ENCODE results near the gene PAXX. TPM values are rescaled to one million over a fixed set of nuclear protein-coding genes. Genes with fewer than 3 reads are reported as not detected.

PAXX gene
- total RNA-seq, 1 donor from 2014 or later = 8.3 TPM

DNA sequence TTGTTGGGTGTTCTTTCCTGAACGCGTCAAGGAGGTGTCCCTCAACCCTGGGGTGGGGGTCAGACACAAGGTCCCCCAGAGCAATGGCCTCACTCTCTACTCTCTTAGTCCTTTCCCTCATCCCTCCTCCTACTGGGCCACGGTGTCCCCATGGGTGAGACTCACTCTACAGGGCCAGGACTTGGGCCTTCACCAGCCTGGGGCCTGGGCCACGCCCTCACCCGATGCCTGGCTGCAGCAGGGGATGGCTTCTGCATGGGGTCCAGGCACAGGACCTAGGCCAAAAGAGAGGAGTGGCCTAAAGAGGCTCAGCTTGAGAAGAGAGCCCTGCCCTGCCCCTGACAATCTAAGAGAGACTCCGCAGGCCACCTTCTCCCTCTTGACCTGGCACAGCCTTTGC is 34.3 kb upstream of the PAXX start:
- no peaks in the 10 kb centered on the region for H3K36me3 Mint-ChIP-seq (ENCODE audit: low read depth, unreplicated experiment)
- TF ChIP-seq, protein P1, sequence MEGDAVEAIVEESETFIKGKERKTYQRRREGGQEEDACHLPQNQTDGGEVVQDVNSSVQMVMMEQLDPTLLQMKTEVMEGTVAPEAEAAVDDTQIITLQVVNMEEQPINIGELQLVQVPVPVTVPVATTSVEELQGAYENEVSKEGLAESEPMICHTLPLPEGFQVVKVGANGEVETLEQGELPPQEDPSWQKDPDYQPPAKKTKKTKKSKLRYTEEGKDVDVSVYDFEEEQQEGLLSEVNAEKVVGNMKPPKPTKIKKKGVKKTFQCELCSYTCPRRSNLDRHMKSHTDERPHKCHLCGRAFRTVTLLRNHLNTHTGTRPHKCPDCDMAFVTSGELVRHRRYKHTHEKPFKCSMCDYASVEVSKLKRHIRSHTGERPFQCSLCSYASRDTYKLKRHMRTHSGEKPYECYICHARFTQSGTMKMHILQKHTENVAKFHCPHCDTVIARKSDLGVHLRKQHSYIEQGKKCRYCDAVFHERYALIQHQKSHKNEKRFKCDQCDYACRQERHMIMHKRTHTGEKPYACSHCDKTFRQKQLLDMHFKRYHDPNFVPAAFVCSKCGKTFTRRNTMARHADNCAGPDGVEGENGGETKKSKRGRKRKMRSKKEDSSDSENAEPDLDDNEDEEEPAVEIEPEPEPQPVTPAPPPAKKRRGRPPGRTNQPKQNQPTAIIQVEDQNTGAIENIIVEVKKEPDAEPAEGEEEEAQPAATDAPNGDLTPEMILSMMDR (IDR thresholded peaks at IDR 0.05; ENCODE audit: unreplicated experiment) = no peak
- DNase-seq (ENCODE audit: low spot score) = no peak
- no peaks in the 10 kb centered on the region for H3K4me1 Mint-ChIP-seq (ENCODE audit: unreplicated experiment)
- no peaks in the 10 kb centered on the region for H3K9me3 Mint-ChIP-seq (ENCODE audit: unreplicated experiment)
- peaks cover 7% of the 10 kb centered on the region for H3K27me3 Mint-ChIP-seq (ENCODE audit: unreplicated experiment)
- no peak overlapping the region for H3K4me3 Mint-ChIP-seq (ENCODE audit: unreplicated experiment)
- H3K27ac Mint-ChIP-seq (ENCODE audit: unreplicated experiment) = no peak overlapping the region

DNA sequence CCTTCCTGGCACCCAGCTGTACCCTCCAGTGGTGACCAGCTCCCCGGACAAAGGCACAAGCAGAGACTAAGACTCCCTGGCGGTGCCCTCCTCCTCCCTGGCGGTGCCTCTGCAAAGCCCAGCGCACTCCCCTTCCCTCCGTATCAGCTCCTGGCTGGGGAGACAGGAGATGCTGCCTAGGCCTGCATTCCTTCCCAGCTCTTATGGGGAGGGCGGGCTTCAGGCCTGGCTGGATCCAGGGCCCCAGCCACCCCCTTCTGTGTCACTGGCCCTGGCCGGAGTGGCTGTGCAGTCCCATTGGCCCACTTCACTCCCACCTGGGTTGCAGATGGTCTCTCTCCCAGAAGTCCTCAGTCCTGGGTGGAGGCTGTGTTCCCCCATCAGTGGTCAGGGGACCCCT is 33.7 kb upstream of the PAXX start:
- H3K9me3 Mint-ChIP-seq (ENCODE audit: unreplicated experiment) = no peaks in the 10 kb centered on the region
- no peak overlapping the region for H3K27ac Mint-ChIP-seq (ENCODE audit: unreplicated experiment)
- no peaks in the 10 kb centered on the region for H3K4me1 Mint-ChIP-seq (ENCODE audit: unreplicated experiment)
- no peak for DNase-seq (ENCODE audit: low spot score)
- peaks cover 7% of the 10 kb centered on the region for H3K27me3 Mint-ChIP-seq (ENCODE audit: unreplicated experiment)
- no peaks in the 10 kb centered on the region for H3K36me3 Mint-ChIP-seq (ENCODE audit: low read depth, unreplicated experiment)
- H3K4me3 Mint-ChIP-seq (ENCODE audit: unreplicated experiment) = no peak overlapping the region
- TF ChIP-seq, protein P1 (IDR thresholded peaks at IDR 0.05; ENCODE audit: unreplicated experiment) = no peak

DNA sequence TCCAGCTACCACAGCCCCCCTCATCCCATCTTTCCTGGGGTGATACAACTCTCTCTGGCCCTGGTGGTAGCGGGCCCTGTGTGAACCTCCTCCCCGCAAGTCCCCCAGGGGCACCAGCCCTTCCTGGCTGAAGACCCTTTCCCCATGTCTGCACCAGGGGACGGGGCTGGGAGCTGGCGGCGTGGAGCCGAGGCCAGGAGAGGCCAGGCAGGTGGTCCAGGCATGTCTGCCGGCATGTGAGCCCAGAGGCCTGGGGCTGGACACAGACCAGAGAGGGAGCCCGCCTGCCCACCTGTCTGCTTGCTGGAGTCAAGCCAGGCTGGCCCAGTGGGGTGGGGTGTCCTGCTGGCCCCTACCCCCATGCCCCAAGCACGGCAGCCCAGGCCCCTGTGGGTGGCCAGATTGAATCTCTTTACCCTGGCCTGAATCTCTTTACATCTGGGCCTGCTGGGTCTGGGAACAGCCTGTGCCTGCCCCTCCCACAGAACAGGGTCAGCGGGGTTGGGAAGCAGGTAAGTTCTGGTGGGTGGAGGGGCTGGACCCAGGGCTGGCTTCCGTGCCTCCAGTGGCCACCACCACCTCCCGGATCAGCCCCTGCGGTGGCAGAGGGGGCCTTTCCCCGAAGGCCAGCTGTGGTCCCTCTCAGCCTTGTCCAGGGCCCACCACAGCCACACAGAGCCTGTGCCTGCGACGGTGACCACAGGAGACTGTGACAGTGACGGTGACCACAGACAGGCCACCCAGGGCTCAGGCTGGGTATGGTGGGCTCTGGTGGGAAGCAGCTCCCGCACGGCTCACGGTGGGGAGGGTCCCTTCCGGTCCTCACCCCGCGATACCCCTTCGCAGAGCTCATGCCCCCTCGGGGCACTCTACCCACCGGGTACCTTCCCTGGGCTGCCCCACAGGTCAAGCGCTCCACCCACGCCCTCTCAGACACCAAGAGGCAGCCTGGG is 33.0 kb upstream of the PAXX start:
- DNase-seq (ENCODE audit: low spot score) = no peak
- Mint-ChIP-seq H3K36me3 (ENCODE audit: low read depth, unreplicated experiment) (no peaks in the 10 kb centered on the region), H3K4me1 (ENCODE audit: unreplicated experiment) (no peaks in the 10 kb centered on the region), H3K27ac (ENCODE audit: unreplicated experiment) (no peak overlapping the region), H3K9me3 (ENCODE audit: unreplicated experiment) (no peaks in the 10 kb centered on the region), H3K27me3 (ENCODE audit: unreplicated experiment) (peaks cover 7% of the 10 kb centered on the region), H3K4me3 (ENCODE audit: unreplicated experiment) (no peak overlapping the region)
- TF ChIP-seq, protein P1 (IDR thresholded peaks at IDR 0.05; ENCODE audit: unreplicated experiment) = no peak

DNA sequence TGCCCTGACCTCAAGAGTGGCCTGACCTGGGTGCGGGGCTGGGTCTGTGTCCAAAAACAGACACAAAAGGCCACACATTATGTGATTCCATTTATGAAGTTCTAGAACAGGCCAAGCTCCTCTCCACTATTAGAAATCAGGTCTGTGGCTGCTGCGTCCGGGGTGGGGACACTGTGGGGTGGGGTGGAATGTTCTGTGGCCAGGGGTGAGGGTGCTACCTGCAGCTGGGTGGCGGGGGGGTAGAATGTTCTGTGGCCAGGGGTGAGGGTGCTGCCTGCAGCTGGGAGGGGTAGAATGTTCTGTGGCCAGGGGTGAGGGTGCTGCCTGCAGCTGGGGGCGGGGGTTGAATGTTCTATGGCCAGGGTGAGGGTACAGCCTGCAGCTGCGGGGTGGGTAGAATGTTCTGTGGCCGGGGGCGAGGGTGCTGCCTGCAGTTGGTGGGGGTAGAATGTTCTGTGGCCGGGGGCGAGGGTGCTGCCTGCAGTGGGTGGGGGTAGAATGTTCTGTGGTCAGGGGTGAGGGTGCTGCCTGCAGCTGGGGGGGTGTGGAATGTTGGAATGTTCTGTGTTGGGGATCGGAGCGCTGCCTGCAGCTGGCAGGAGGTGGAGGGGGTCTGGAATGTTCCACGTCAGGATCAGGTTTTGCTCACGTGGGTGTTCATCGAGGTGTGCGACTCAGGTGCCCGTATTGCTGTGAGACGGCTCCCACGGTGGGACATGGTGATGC is 31.8 kb upstream of the PAXX start:
- H3K27me3 Mint-ChIP-seq (ENCODE audit: unreplicated experiment) = peaks cover 8% of the 10 kb centered on the region
- no peaks in the 10 kb centered on the region for H3K9me3 Mint-ChIP-seq (ENCODE audit: unreplicated experiment)
- TF ChIP-seq, protein P1 (IDR thresholded peaks at IDR 0.05; ENCODE audit: unreplicated experiment) = no peak
- no peaks in the 10 kb centered on the region for H3K36me3 Mint-ChIP-seq (ENCODE audit: low read depth, unreplicated experiment)
- H3K4me1 Mint-ChIP-seq (ENCODE audit: unreplicated experiment) = no peaks in the 10 kb centered on the region
- no peak overlapping the region for H3K27ac Mint-ChIP-seq (ENCODE audit: unreplicated experiment)
- no peak for DNase-seq (ENCODE audit: low spot score)
- H3K4me3 Mint-ChIP-seq (ENCODE audit: unreplicated experiment) = no peak overlapping the region

DNA sequence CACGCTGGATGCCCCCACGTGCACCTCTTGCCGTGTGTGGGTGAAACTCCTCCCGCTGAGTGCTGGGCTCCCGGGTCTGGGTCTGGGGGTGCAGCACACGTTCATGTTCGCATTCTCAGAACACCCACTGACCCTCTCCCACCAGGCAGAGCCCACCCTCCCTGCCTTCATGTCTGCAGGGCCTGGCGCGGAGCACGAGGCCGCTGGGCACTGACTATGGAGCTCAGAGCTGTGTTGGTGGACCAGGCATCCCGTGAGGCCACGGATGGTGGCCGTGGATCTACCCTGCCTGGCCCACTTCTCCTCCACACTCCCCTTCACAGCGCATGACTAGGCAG is 31.3 kb upstream of the PAXX start:
- no peaks in the 10 kb centered on the region for H3K36me3 Mint-ChIP-seq (ENCODE audit: low read depth, unreplicated experiment)

More for the DNA sequence above, 31.3 kb upstream of the PAXX start:
- no peak overlapping the region for H3K4me3 Mint-ChIP-seq (ENCODE audit: unreplicated experiment)
- no peak overlapping the region for H3K27ac Mint-ChIP-seq (ENCODE audit: unreplicated experiment)
- H3K27me3 Mint-ChIP-seq (ENCODE audit: unreplicated experiment) = peaks cover 10% of the 10 kb centered on the region
- TF ChIP-seq, protein P1 (IDR thresholded peaks at IDR 0.05; ENCODE audit: unreplicated experiment) = no peak
- H3K4me1 Mint-ChIP-seq (ENCODE audit: unreplicated experiment) = no peaks in the 10 kb centered on the region
- DNase-seq (ENCODE audit: low spot score) = no peak
- H3K9me3 Mint-ChIP-seq (ENCODE audit: unreplicated experiment) = no peaks in the 10 kb centered on the region

Data from endothelial cell (in vitro differentiated cells).